Cardiac muscle cell (in vitro differentiated cells and primary cell): Measurements from ENCODE around the gene PROK1. TPM values are rescaled to one million over a fixed set of nuclear protein-coding genes. Genes with fewer than 3 reads are reported as not detected.
A peak's percentile ranks its signal among the peaks of the same experiment; 100 is the strongest.

Experiments
- DNase-seq, 2 donors: peaks; one replicate each; pipeline versions ENCODE4 v3.0.0 to v3.0.0-alpha.2; 2010 to 2017; ENCODE audit warnings: low read depth in 1 of 2, low spot score in 1 of 2
- H3K27ac ChIP-seq: fragments of 200-600 bp; sonication (generic); 2 replicates; pipeline ENCODE4 v1.5.1; 2016
- H3K27me3 ChIP-seq: fragments of 200-600 bp; sonication (generic); 2 replicates; pipeline ENCODE4 v1.6.0; 2016; ENCODE audit warnings: control low read depth
- H3K36me3 ChIP-seq: fragments of 200-600 bp; sonication (generic); 2 replicates; pipeline ENCODE4 v1.5.1; 2016; ENCODE audit warnings: control low read depth
- H3K4me1 ChIP-seq: fragments of 200-600 bp; sonication (generic); 2 replicates; pipeline ENCODE4 v1.8.1; 2017; ENCODE audit warnings: low read depth, mild to moderate bottlenecking, mixed run types
- H3K4me3 ChIP-seq: fragments of 200-600 bp; sonication (generic); 2 replicates; pipeline ENCODE4 v1.5.1; 2016; ENCODE audit warnings: mild to moderate bottlenecking
- H3K9me3 ChIP-seq: fragments of 200-600 bp; sonication (generic); 2 replicates; pipeline ENCODE4 v1.5.1; 2017; ENCODE audit warnings: low read depth, mild to moderate bottlenecking, control low read depth
- polyA plus RNA-seq: library from polyadenylated mRNA; unstranded; fragments of >200 nt; fragmentation: Nextera tagmentation; extraction: Ambion mirVana; gene quantifications from 2 replicates; pipeline ENCODE4 v1.2.1, GENCODE V29; 2016
- total RNA-seq: library from RNA; depleted of rRNA; stranded (reverse); fragments of >200 nt; gene quantifications from 2 replicates; pipeline ENCODE4 v1.2.3, GENCODE V29; 2016
- TF ChIP-seq, protein P1 (sequence below): IDR thresholded peaks from 2 replicates; pipeline ENCODE4 v1.5.1; 2012; ENCODE audit warnings: low read depth, mild to moderate bottlenecking, low read length

Gene PROK1
- total and polyA plus RNA-seq, 2 experiments from 2014 or later = 0.24 TPM; not detected in 1

DNA sequence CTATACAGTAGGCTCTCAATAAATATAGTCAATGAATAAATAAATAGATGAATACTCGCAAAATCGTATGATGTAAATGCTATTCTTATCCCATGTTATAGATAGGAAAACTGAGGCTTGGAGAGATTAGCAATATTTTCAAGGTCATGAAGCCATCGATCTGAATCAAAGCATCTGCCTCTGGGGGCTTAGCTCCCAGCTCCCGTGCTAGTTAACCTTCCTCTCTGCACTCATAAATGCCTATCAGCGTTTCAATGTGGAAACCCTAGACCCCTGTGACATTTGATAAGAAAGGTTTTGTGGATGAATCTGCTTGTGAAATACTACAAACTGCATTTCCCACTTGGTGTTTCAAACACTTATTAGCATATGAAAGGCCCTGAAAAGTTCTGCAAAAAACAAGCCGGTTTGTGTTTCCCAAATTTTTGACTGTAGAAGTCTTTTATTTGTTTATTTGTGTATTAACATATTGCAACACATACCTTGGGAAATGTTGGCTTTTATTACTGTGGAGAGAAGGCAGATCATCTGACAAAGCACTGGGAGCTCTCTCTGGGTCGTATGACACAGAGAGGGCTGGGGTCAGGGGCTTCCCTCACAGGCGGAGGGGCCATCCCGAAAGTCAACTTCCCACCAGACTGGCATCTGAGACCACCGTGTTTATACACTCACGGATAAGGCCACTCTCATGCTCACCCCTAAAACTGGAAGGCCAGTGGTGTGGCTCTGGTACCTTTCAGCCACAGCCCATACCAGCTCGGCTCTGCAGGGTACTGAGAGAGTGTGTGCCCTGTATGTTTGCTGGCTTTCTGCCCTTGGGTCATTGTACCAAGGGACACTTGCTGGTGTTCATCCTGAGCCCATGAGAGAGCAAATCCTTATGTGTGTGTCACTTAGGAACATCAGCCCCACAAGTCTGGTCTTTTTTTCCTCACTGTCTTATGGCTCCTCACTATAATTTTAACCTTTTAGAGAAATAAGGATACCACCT is 993 bp upstream of the PROK1 start:
- no peaks in the 10 kb centered on the region for H3K4me1 ChIP-seq
- H3K27ac ChIP-seq = no peak overlapping the region
- no peak for DNase-seq
- no peaks in the 10 kb centered on the region for H3K36me3 ChIP-seq
- H3K4me3 ChIP-seq = no peak overlapping the region
- H3K9me3 ChIP-seq = no peaks in the 10 kb centered on the region
- H3K27me3 ChIP-seq = no peaks in the 10 kb centered on the region
- TF ChIP-seq, protein P1, sequence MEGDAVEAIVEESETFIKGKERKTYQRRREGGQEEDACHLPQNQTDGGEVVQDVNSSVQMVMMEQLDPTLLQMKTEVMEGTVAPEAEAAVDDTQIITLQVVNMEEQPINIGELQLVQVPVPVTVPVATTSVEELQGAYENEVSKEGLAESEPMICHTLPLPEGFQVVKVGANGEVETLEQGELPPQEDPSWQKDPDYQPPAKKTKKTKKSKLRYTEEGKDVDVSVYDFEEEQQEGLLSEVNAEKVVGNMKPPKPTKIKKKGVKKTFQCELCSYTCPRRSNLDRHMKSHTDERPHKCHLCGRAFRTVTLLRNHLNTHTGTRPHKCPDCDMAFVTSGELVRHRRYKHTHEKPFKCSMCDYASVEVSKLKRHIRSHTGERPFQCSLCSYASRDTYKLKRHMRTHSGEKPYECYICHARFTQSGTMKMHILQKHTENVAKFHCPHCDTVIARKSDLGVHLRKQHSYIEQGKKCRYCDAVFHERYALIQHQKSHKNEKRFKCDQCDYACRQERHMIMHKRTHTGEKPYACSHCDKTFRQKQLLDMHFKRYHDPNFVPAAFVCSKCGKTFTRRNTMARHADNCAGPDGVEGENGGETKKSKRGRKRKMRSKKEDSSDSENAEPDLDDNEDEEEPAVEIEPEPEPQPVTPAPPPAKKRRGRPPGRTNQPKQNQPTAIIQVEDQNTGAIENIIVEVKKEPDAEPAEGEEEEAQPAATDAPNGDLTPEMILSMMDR = no peak

DNA sequence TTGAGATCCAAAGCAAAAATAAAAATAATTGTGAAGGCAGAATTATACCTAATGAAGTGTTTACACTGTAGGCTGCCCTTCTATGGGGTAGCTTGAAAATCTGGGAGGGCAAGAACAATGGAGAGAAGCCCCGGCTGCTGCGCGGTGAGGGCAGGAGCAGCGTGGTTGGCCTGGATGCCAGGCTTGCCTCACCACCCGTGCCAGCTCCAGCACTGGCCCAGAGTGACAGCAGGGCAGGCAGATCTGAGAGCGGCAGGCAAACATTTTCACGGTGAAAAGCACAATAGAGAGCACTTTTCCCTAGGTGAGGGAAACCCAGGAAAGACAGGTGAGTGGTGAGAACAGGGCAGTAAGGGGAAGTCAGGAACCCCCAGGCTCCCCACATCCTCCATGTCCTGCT is 1.4 kb downstream of the PROK1 start:
- no peak overlapping the region for H3K4me3 ChIP-seq
- no peaks in the 10 kb centered on the region for H3K4me1 ChIP-seq
- H3K9me3 ChIP-seq = no peaks in the 10 kb centered on the region
- TF ChIP-seq, protein P1 = no peak
- no peaks in the 10 kb centered on the region for H3K27me3 ChIP-seq
- DNase-seq = no peak
- no peak overlapping the region for H3K27ac ChIP-seq
- H3K36me3 ChIP-seq = no peaks in the 10 kb centered on the region

DNA sequence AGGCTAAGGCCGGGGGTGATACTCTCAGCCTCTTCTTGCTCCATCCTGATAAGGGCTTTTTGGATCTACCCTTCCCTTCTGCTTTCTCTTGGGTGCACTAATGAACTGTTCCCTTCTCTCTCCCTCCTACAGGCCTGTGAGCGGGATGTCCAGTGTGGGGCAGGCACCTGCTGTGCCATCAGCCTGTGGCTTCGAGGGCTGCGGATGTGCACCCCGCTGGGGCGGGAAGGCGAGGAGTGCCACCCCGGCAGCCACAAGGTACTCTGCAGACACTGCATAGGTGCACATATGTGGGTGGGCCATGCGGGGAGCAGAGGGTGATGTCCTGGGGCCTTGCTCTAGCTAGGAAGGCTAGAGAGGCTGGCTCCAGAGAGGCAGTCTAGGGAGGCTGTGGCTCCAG is 2.9 kb downstream of the PROK1 start:
- no peak for DNase-seq
- TF ChIP-seq, protein P1 = no peak
- no peaks in the 10 kb centered on the region for H3K9me3 ChIP-seq
- H3K4me1 ChIP-seq = no peaks in the 10 kb centered on the region
- H3K4me3 ChIP-seq = no peak overlapping the region
- H3K36me3 ChIP-seq = no peaks in the 10 kb centered on the region
- no peak overlapping the region for H3K27ac ChIP-seq
- no peaks in the 10 kb centered on the region for H3K27me3 ChIP-seq

DNA sequence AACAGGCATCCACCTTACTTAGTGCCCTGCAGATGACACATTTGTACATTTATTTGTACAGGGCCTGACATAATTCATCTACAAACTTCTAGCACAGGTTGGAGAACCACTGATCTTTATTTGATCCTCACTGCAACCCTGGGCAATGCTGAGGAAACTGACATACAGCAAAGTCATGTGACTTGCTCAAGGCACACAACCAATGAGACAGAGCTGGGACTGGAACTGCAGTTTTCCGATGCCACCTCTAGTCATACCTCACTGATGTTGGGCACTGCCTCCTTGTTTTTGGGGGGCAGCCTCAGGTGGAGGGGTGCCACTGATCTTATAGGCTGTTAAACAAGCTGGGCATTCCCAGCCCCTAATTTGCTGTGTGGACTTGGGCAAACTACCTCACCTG is 3.4 kb downstream of the PROK1 start:
- Histone ChIP-seq H3K27ac (no peak overlapping the region), H3K27me3 (no peaks in the 10 kb centered on the region), H3K4me1 (no peaks in the 10 kb centered on the region), H3K36me3 (no peaks in the 10 kb centered on the region), H3K9me3 (no peaks in the 10 kb centered on the region), H3K4me3 (no peak overlapping the region)
- TF ChIP-seq, protein P1 = no peak
- DNase-seq = no peak

DNA sequence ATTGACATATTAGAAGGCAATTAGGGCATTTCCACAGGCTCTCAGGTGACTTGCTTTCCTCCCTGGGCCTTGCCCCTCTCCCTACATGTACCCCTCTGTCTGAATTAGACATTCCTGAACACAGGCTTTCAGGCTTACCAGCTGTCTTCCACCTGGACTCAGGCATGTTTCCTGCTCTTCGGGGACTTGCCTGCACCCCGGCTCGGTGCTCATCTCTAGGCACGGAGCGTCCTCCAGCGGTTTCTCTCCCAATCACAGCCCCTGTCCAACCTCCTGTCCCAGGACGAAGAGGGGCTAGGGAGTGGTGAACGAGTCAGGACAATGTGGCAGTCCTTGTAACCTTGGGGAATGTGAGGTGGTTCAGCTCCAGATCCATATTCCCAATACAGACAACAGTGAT is 4.2 kb downstream of the PROK1 start:
- no peaks in the 10 kb centered on the region for H3K27me3 ChIP-seq
- no peaks in the 10 kb centered on the region for H3K9me3 ChIP-seq
- no peak overlapping the region for H3K27ac ChIP-seq
- DNase-seq = peak in 1 of 2 donors; percentile 10
- TF ChIP-seq, protein P1 = peak; percentile 30
- H3K4me3 ChIP-seq = no peak overlapping the region
- H3K4me1 ChIP-seq = no peaks in the 10 kb centered on the region
- H3K36me3 ChIP-seq = no peaks in the 10 kb centered on the region
